ENCODE measurements around the gene HNRNPF. TPM values are rescaled to one million over a fixed set of nuclear protein-coding genes. Genes with fewer than 3 reads are reported as not detected.

HNRNPF gene
- total and polyA plus RNA-seq, 2 donors (not counting 3 experiments of a cell fraction or from before 2014, with no cell fraction given), result 144 to 230 TPM

GRCh38 chr10:43351301-43351700 lies 57.7 kb downstream of the HNRNPF start:
- H3K9me3 ChIP-seq (replicated peaks; ENCODE audit: control insufficient read depth, insufficient read depth, low read length), result no peaks in the 10 kb centered on the region
- FAIRE-seq (no peak), DNase-seq (ENCODE audit: low read depth, low spot score) (no peak)
- no peak overlapping the region for H3K9ac ChIP-seq (replicated peaks; ENCODE audit: extremely low read depth, insufficient read depth, low read length)
- H3K79me2 ChIP-seq (ENCODE audit: control insufficient read depth, insufficient read depth, low read length), result no peaks in the 10 kb centered on the region
- no peak overlapping the region for H3K4me2 ChIP-seq (ENCODE audit: insufficient read depth, low read length)
- no peaks in the 10 kb centered on the region for H3K36me3 ChIP-seq (ENCODE audit: control insufficient read depth in 2 of 2, extremely low read depth in 1 of 2, insufficient read depth in 2 of 2, low read length in 2 of 2)
- TF ChIP-seq GATA2 (IDR thresholded peaks at IDR 0.05; ENCODE audit: insufficient read depth, insufficient read length, low read depth, low read length), result no peak
- no peak for TF ChIP-seq JUN (IDR thresholded peaks at IDR 0.05; ENCODE audit: borderline replicate concordance, insufficient read depth, insufficient read length, low read depth)
- TF ChIP-seq, protein P1, sequence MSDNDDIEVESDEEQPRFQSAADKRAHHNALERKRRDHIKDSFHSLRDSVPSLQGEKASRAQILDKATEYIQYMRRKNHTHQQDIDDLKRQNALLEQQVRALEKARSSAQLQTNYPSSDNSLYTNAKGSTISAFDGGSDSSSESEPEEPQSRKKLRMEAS (IDR thresholded peaks at IDR 0.05; ENCODE audit: insufficient read depth, insufficient read length), result no peak
- TF ChIP-seq POLR2A (IDR thresholded peaks at IDR 0.05; ENCODE audit: low read depth, low read length), result no peak
- TF ChIP-seq POLR2AphosphoS5 (IDR thresholded peaks at IDR 0.05; ENCODE audit: insufficient read depth, low read depth, low read length), result no peak
- no peak for TF ChIP-seq FOS (IDR thresholded peaks at IDR 0.05; ENCODE audit: borderline replicate concordance, insufficient read depth, low read length)
- TF ChIP-seq MYC (IDR thresholded peaks at IDR 0.05; ENCODE audit: low read depth, low read length), result no peak
- TF ChIP-seq CTCF (IDR thresholded peaks at IDR 0.05; ENCODE audit: extremely low read depth in 1 of 2, insufficient read depth in 1 of 2, low read depth in 1 of 2, low read length in 2 of 2), result no peak
- TF ChIP-seq EZH2 (IDR thresholded peaks at IDR 0.05; ENCODE audit: borderline replicate concordance, low read depth, low read length, severe bottlenecking), result no peak
- dilution Hi-C loops (cut with MboI; ENCODE audit: extremely low pct_ligation_motif_present, low sequenced_read_pairs) (no loop called here), intact Hi-C loops (cut with micrococcal nuclease) (no loop called here)
- ChIA-PET CTCF (interaction anchor here (4.5 kb wide), 1 partner anchor 59 kb away, joined by 66 read pairs; no protein-coding TSS in a partner anchor), POLR2A (no interaction called here)
- H3K4me1 ChIP-seq (ENCODE audit: control insufficient read depth, extremely low read depth, insufficient read depth, low read length), result no peaks in the 10 kb centered on the region
- H3K27me3 ChIP-seq (ENCODE audit: control insufficient read depth in 2 of 2, insufficient read depth in 2 of 2, low read length in 2 of 2), result peaks cover 1 to 8% of the 10 kb centered on the region in 2 experiments
- no peaks in the 10 kb centered on the region for H3K9me1 ChIP-seq (replicated peaks; ENCODE audit: control insufficient read depth, extremely low read depth, insufficient read depth, low read length)
- BruUV-seq (replicated peaks), result no TSS peak
- no peaks in the 10 kb centered on the region for H4K20me1 ChIP-seq (replicated peaks; ENCODE audit: control insufficient read depth, extremely low read depth, insufficient read depth, low read length)
- H3K4me3 ChIP-seq (replicated peaks in 1 of 3; ENCODE audit: insufficient read depth in 1 of 3, low read depth in 1 of 3, low read length in 3 of 3), result no peak overlapping the region
- no peak overlapping the region for H3K27ac ChIP-seq (ENCODE audit: insufficient read depth, low read depth, low read length)
- H2AFZ ChIP-seq (ENCODE audit: low read depth, low read length), result no peak overlapping the region
